HG02642 (cell line): Measurements from ENCODE around the gene CEACAM1.
"Not testable (repeated sequence)": the region's sequence is repeated elsewhere in the genome, so short reads cannot be mapped to it uniquely, and the experiment has no call there.

Experiments
- ATAC-seq: cut with Tn5 transposase; IDR thresholded peaks from one replicate; pipeline ENCODE4 v1.9.1; 2021; ENCODE audit warnings: mild to moderate bottlenecking; ENCODE audit not compliant: unreplicated experiment, poor library complexity

Gene CEACAM1

GRCh38 chr19:42514449-42514848, 13.8 kb downstream of the CEACAM1 start:
- no peak for ATAC-seq

DNA sequence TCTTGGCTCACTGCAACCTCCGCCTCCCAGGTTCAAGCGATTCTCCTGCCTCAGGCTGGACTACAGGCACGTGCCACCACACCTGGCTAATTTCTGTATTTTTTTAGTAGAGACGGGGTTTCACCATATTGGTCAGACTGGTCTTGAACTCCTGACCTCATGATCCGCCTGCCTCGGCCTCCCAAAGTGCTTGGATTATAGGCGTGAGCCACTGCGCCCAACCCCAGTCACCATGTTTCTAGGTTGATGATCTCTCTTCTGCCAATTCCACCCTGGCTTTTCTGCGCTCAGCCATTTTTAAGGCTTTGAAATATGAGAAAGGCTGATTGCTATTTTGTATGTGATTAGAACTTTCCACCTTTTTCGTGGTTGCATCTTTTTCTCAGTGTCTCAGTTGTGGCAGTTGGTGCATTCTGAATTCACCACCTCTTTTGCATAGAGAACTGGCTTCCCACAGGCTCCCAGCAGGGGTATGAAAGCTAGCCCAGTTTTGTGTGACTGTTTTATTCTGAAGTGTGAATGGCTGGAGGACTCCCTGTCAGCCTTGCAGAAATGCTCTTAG, 15.5 kb downstream of the CEACAM1 start:
- peak; percentile 74 for ATAC-seq

- no peak for ATAC-seq
Observed at GRCh38 chr19:42512130-42512636, 16.1 kb downstream of the CEACAM1 start.

DNA sequence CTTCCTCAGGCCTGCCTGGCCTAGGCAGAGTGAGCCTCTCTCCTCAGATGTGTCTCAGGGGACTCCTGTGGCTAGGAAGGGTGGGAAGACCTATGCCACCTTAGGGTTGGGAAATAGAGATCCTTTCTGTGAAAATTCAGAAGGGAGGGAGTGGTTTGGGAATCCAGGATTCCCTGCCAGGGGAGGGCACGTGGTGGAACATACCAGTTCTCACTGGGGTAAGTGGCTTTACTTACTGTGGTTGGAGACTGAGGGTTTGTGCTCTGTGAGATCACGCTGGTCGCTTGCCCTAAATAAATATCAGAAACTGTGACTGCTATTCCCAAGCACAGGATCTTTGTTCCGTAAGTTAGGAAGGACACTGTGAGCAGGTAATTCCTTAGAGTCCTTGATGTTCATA, 16.9 kb downstream of the CEACAM1 start:
- ATAC-seq: no peak

GRCh38 chr19:42508892-42509444, 19.3 kb downstream of the CEACAM1 start:
- no peak for ATAC-seq

DNA sequence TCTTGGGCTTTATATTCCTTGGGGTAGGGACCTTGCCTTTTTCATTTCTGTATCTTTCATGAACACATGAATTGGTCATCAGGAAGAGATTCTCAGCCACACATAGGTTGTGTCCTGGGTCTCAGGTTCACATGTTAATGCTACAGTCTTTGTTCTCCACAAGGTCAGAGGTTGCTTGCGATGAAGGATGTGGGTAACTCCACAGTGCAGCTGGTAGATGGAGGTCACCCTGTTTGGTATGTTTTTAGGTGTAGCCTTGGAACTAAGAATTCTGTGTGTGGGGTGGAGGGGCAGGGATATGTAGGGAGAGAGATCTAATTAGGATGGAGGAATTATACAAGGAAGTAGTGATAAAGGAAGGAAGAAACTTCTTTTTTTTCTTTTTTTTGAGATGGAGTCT, 23.2 kb downstream of the CEACAM1 start:
- ATAC-seq: no peak

- no peak for ATAC-seq
Observed at GRCh38 chr19:42501733-42502132, 26.5 kb downstream of the CEACAM1 start.

DNA sequence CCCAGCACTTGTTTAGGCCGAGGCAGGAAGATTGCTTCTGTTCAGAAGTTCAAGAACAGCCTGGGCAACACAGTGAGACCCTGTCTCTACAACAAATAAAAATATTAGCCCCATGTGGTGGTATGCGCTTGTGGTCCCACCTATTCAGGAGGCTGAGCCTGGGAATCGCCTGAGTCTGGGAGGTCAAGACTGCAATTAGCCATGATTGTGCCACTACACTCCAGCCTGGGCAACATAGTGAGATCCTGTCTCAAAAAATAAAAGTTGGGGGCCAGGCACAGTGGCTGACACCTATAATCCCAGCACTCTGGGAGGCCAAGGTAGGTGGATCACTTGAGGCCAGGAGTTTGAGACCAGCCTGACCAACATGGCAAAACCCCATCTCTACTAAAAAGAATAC, 27.0 kb downstream of the CEACAM1 start:
- not testable (repeated sequence) for ATAC-seq

GRCh38 chr19:42498169-42498757, 30.0 kb downstream of the CEACAM1 start:
- no peak for ATAC-seq

GRCh38 chr19:42497492-42498168, 30.7 kb downstream of the CEACAM1 start:
- no peak for ATAC-seq

DNA sequence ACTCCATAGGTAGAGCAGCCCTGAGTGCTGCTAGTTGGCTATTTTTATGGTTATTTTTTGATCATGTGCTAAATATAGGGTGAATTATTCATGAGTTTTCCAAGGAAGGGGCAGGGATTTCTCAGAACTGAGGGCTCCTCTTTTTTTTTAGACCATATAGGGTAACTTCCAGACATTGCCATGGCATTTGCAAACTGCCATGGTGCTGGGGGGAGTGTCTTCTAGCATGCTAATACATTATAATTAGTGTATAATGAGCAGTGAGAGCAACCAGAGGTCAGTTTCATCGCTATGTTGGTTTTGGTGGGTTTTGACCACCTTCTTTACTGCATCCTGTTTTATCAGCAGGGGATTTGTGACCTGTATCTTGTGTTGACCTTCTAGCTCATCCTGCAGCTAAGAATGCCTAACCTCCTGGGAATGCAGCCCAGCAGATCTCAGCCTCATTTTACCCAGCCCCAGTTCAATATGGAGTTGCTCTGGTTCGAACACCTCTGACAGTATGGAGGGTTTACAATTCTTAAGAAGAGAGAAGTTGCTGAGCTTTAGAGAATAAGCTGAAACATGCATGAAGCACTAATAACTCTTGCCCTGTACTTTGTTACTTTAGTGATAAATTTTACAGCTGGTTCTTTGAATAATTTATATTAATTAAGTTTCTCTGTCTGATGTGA, 31.7 kb downstream of the CEACAM1 start:
- ATAC-seq: no peak

GRCh38 chr19:42495663-42496062, 32.6 kb downstream of the CEACAM1 start:
- ATAC-seq: no peak

DNA sequence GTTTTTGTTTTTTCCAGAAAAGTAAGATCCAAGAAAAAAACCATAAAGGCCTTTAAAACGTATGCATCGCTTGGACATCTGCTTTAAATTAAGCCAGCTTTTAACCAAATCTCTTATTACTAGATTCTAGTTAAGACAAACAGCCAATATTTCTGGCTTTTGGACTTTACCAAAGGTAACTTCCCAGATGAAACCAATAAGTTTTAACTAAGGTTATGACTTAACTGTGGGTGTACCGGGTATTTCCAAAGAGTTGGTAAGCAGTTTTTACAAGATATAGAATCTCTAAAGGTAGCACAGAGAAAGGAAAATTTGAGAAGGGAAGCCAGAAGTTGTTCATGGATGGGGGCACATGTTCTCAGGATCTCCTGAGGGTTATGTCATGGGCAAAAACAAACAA, 34.0 kb downstream of the CEACAM1 start:
- no peak for ATAC-seq

DNA sequence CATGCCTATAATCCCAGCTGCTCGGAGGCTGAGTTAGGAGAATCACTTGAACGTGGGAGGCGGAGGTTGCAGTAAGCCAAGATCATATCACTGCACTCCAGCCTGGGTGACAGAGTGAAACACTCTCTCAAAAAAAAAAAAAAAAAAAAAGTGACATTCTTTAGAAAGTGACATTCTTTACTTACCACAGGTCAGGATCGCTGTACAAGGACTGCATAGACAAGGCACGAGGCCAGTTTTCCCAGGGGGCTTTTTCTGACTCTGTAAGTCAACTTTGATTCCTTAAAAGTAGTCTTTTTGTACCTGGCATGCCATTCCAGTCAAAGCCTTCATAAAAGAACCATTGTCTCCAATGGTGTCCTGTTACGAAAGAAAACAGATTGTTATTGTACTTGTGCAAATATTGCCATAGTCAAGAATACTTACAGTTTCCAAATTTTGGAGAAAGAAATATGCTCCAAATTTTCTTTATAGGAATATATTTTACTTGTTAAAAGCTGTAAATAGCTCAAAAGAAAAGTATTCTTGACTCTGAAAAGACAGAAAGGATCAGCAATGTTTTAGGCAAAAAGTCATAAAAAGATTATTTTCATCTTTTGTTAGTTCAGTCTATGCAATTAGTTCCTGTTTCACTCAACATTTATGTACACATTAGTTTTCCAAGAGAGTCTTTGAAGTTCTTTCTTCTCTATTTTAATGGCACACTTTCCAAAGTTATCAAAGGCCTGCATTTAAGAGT, 39.3 kb downstream of the CEACAM1 start:
- ATAC-seq: no peak

DNA sequence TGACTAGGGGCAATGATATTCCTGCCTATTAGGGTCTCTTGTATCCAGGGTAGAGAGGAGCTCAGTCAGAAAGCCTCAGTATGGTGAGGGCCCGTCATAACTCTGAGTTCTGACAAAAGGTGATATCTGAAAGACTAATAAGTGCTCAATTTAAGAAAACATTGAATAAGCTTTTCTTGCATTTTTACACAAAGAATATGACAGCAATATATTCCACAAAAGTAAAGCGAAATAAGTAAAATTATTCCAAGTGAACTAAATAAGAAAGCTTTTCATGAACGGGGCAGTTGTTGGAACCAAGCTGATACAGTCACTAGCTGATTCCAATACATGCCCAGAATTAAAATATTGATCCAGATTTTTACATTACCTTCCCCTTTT, 40.5 kb downstream of the CEACAM1 start:
- ATAC-seq: no peak

DNA sequence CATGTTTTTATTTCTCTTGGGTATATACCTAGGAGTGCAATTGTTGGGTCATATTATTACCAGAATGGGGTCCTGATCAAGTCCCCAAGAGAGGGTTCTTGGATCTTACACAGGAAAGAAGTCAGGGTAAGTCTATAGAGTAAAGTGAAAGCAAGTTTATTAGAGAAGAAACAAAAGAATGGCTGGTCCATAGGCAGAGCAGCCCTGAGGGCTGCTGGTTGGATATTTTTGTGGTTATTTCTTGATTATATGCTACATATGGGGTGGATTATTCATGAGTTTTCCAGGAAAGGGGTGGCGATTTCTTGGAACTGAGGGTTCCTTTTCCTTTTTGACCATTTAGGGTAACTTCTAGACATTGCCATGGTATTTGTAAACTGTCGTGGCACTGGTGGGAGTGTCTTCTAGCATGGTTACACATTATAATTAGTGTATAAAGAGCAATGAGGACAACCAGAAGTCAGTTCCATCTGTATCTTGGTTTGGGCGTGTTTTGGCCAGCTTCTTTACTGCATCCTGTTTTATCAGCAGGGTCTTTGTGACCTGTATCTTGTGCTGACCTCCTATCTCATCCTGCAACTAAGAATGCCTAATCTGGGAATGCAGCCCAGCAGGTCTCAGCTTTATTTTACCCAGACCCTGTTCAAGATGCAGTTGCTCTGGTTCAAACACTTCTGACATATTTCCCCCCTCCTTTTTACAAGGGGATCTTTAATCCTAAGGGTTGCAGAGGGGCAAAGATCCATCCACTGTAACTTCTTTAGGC, 41.1 kb downstream of the CEACAM1 start:
- no peak for ATAC-seq

DNA sequence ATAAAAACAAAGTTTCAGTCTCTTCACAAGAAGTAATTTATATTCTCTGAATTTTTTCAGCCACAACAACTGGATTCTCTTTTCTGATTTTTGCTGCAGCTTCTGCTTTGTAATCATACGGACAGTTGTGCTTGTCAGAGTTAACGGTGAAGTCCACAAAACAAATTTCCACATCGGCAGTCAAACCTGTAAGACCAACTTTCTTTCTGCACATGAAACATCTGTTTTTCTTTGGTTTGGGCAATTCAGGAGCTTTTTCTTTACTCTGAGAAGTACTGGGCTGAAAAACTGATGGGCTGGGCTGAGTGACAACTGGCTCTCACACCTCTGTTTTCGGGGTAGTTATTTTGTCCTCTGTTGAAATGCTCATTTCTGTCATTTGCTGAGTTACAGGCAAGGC, 43.2 kb downstream of the CEACAM1 start:
- not testable (repeated sequence) for ATAC-seq

GRCh38 chr19:42480335-42481095, 47.8 kb downstream of the CEACAM1 start:
- ATAC-seq: no peak

DNA sequence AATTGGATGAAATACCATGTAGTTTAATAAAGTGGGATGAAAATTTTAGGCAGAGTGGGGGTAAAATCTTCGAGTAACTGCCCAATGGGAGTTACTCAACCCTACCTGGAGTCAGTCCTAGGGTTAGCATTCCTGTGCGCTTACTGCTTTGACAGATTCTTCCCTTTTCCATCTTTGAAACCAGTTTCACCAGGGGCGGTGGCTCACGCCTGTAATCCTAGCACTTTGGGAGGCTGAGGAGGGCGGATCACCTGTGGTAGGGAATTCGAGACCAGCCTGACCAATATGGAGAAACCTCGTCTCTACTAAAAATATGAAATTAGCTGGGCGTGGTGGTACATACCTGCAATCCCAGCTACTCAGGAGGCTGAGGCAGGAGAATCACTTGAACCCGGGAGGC, 48.5 kb downstream of the CEACAM1 start:
- no peak for ATAC-seq
